HG02885 (cell line): ENCODE data around the gene FAM32A.

ENCODE experiments used
- ATAC-seq: cut with Tn5 transposase; IDR thresholded peaks from one replicate; pipeline ENCODE4 v1.9.1; 2021; ENCODE audit warnings: mild to moderate bottlenecking; ENCODE audit not compliant: unreplicated experiment, poor library complexity

The FAM32A gene

GRCh38 chr19:16185123-16185767 is at the start of gene FAM32A:
FAM32A (plus strand) TSS chr19:16185410; CDS start chr19:16185443, 33 bp downstream.
- peak; percentile 94 for ATAC-seq

DNA sequence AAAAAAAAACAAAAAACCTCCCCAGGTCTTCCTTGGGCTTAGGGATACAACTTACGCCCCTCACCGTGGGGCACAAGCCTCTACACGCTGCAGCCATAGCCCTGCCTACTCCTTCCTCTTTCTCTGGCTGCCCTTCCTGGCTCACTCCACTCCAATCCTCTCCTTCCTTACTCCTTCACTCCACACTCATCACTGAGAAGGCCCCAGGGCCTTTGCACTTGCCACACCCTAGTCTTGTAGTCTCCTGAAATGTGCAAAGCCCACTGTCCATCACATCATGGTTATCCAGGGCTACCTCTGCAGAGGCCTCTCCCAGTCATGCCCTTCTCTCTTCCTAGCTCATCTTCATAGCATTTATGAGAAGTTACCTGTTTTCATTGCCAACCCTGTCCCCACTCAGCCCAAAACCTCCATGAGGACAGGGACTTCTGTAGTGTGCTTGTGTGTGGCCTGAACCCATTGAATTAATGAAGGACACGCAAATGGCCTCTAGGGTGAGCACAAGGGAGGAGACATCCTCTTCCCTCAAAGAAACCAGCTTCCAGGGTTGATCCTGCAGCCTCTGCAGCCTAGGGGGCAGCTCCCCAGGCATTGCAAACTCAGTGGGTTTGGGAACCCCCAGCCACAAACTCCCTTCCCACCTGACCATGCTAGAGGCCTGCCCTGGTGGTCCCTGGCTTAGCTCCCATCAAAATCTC is 49.6 kb upstream of the FAM32A start:
- ATAC-seq: no peak

GRCh38 chr19:16136185-16136999 is 48.8 kb upstream of the FAM32A start:
- no peak for ATAC-seq

GRCh38 chr19:16139752-16140151 is 45.5 kb upstream of the FAM32A start:
- ATAC-seq: no peak

- no peak for ATAC-seq
These were observed 44.2 kb upstream of the FAM32A start for GRCh38 chr19:16141043-16141442.

DNA sequence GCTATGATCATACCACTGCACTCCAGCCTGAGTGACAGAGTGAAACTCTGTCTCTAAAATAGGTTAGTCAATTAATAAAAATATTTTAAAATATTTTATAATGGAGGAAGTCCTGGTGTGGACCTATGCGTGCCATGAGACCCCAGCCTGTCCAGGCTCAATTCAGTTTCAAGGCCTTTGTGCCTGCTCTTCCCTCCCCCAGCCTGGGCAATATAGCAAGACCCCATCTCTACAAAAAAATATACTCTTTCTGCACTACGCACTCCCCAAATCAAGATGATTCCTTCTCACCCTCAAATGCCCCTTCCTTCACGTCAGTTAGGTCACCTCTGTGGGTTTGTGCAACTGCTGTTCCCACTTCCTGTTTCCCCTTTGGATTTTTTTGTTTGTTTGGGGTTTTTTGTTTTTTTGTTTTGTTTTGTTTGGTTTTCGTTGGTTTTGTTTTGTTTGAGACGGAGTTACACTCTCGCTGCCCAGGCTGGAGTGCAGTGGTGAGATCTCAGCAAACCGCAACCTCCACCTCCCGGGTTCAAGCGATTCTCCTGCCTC is 43.1 kb upstream of the FAM32A start:
- ATAC-seq: no peak

DNA sequence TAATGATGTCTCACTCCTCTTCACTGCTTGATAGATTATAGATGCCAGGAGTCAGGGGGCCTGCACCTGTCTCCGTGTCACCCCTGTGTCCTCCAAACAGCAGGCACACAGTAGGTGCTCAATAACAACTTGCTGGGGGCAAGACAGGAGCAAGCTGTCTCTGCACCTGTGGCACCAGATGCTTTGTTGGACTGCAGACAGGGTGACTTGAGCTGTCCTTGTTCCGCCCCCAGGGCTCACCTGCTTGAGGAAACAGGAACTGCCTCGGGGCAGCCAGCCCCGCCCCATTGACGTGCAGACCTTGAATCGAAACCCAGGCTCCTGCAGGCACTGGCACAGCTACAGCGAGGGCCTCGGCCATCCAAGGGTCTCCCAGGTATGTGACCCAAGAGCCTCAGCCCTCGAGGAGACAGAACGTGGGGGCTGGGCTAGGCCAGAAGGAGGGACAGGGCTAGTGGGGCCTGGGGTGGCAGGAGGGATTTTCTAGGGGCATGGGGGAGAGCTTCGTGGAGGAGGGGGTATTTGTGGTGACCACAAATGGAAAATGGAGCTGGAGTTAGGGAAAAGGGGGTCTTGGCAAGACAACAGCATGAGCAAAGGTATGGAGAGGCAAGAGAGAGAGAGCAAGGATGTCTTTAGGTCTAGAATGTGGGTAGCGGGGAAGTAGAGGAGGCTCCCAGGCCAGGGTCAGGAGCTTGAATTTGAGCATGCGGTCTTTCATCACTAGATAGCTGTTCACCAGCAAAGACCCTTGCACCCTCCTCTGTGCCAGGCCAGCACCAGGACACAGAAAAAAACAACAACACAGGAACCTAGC is 41.6 kb upstream of the FAM32A start, which contains the start of gene HSH2D:
Gene HSH2D (plus strand): TSS at position 287 of the 817 bp plus-strand sequence. CDS start 5,066 bp downstream, outside the sequence.
- peak; percentile 64 for ATAC-seq

- no peak for ATAC-seq
These were observed 41.0 kb upstream of the FAM32A start for GRCh38 chr19:16144216-16144581.

GRCh38 chr19:16146112-16146511 is 39.1 kb upstream of the FAM32A start:
- no peak for ATAC-seq

GRCh38 chr19:16148443-16149229 is 36.6 kb upstream of the FAM32A start:
- ATAC-seq: no peak

DNA sequence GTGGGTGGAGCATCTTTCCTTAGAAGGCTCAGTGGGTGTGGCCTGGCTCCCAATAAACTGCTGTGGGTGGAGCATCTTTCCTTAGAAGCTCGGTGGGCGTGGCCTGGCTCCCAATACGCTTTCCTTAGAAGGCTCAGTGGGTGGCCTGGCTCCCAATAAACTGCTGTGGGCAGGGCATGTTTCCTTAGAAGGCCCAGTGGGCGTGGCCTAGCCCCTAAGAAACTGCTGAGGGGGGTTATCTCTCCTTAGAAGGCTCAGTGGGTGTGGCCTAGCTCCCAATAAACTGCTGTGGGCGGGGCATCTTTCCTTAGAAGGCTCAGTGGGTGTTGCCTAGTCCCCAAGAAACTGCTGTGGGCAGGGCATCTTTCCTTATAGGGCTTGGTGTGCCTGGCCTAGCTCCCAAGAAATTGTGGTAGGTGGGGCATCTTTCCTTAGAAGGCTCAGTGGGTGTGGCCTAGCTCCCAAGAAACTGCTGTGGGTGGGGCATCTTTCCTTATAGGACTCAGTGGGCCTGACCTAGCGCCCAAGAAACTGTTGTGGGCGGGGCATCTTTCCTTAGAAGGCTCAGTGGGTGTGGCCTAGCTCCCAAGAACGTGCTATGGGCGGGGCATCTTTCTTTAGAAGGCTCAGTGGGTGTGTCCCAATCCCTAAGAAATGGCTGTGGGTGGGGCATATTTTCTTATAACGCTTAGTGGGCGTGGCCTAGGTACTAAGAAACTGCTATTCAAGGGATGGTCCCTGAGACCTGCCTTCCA is 31.5 kb upstream of the FAM32A start:
- no peak for ATAC-seq

DNA sequence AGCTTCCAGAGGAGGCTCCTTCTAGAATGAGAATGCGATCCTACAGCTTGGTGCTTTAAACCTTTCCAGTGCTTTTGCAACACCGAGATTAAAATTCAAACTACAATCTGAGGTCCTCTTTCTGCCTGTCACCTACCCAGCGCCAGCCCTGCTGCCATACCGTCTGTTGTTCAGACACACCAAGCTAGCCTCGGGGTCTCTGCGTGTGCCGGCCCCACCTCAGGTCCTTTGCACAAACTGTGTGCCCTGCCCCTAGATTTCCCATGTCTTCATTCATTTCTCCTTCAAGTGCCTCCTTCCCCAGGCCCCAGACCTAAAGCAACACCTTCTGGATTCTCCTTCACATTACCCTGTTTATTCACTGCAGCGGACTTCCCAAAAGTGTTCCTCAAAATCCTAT is 30.7 kb upstream of the FAM32A start:
- no peak for ATAC-seq

- no peak for ATAC-seq
These were observed 30.1 kb upstream of the FAM32A start for GRCh38 chr19:16155128-16155527.

DNA sequence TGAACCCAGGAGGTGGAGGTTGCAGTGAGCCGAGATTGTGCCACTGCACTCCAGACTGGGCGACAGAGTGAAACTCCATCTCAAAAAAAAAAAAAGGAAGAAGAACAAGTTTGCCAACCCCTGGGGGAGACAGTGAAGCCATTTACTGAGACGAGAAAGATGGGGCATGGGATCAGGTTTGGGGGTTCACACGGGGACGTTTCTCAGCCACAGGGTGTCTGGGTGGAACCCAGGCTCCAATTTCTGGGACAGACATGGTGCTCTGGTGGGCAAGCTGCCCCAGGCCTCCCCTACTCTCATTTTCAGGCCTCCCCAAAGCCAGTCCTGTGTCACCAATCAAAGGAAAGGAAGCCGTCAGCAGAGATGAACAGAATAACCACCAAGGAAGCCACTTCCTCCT is 28.3 kb upstream of the FAM32A start:
- no peak for ATAC-seq

GRCh38 chr19:16157601-16158000 is 27.6 kb upstream of the FAM32A start:
- ATAC-seq: no peak

GRCh38 chr19:16159655-16160054 is 25.6 kb upstream of the FAM32A start:
- no peak for ATAC-seq

- no peak for ATAC-seq
These were observed 24.7 kb upstream of the FAM32A start for GRCh38 chr19:16160445-16160942.

- no peak for ATAC-seq
These were observed 24.2 kb upstream of the FAM32A start for GRCh38 chr19:16160943-16161560.
